Measurements from ENCODE around the gene SPAG7.

The SPAG7 gene

DNA sequence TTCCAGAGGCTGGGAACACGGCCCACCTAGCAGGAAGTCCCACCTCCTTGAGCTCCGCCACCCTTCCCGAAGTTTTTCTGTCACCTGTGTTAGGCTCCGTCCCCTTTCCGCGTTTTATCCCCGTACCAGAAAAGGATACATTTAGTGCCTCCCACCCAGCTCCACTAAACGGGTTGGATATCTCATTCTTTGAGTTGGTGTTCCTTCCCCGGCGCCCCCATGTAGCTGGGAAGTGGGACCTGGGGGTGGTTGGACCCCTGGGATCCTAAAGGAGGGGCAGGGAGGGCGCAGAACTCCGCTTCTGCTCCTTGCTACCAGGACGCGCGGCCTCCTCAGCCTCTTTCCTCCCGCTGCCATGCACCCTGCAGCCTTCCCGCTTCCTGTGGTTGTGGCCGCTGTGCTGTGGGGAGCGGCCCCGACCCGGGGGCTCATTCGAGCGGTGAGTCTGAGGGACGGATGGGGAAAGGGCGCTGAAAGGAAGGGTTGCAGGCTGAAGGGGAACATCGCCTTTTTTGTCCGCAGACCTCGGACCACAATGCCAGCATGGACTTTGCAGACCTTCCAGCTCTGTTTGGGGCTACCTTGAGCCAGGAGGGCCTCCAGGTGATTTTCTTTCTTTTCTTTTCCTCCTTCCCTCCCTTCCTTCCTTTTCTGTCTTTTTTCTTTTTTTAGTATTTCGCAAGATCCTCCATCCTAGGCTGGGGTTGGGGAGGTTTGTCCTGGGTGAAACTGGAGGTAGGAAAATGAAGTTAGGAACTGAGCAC, 26.9 kb downstream of the SPAG7 start:
- H3K4me1 ChIP-seq (ENCODE audit: control insufficient read depth, insufficient read depth, low read length), result peaks cover 13% of the 10 kb centered on the region
- no peaks in the 10 kb centered on the region for H3K9me3 ChIP-seq (ENCODE audit: control insufficient read depth, insufficient read depth, low read depth, low read length)
- peaks cover 42 to 76% of the 10 kb centered on the region in 2 experiments for H3K36me3 ChIP-seq (ENCODE audit: control insufficient read depth in 2 of 2, insufficient read depth in 1 of 2, low read length in 2 of 2)
- CTCF ChIA-PET, result interaction anchor here (0.6 to 3.0 kb wide), 10 partner anchors 9 to 99 kb away, joined by 3 to 20 read pairs (median 3); partner anchors contain the start of gene CHRNE
- POLR2A ChIA-PET, result interaction anchor here (0.5 to 3.4 kb wide), 24 partner anchors 10 to 897 kb away, joined by 3 to 109 read pairs (median 6); partner anchors contain the start of genes CAMTA2, ENO3, INCA1 and KIF1C
- H3K4me3 ChIP-seq (ENCODE audit: low read depth, low read length), result peak overlapping the region; percentile 87
- peak overlapping the region; percentile 93 for H3K27ac ChIP-seq (ENCODE audit: extremely low read depth, low read depth, low read length)
- TF ChIP-seq ZNF600 (tag by site-specific recombination; IDR thresholded peaks at IDR 0.05) (peak; percentile 55; the same call in 1 of the 2 replicates), ZNF473 (tag by site-specific recombination; IDR thresholded peaks at IDR 0.05) (0 out of 2 replicates have a peak, but pooled peaks have one; percentile 3), ZNF660 (tag by site-specific recombination; IDR thresholded peaks at IDR 0.05) (0 out of 2 replicates have a peak, but pooled peaks have one; percentile 1), PRDM1 (tag by site-specific recombination; IDR thresholded peaks at IDR 0.05) (peak; percentile 23; the same call in 1 of the 2 replicates), ZIC2 (tag by site-specific recombination; IDR thresholded peaks at IDR 0.05) (peak; percentile 65), KLF7 (tag by site-specific recombination; IDR thresholded peaks at IDR 0.05; ENCODE audit: borderline replicate concordance) (no peak), IKZF3 (tag by site-specific recombination; IDR thresholded peaks at IDR 0.05) (peak; percentile 95; the same call in 1 of the 2 replicates), YY2 (tag by site-specific recombination; IDR thresholded peaks at IDR 0.05) (no peak), GLIS2 (tag by site-specific recombination; IDR thresholded peaks at IDR 0.05) (peak; percentile 68; the same call in 1 of the 2 replicates), HIC1 (tag by site-specific recombination; IDR thresholded peaks at IDR 0.05) (no peak), SP7 (tag by site-specific recombination; IDR thresholded peaks at IDR 0.05) (0 out of 2 replicates have a peak, but pooled peaks have one; percentile 2), ZNF202 (tag by site-specific recombination; IDR thresholded peaks at IDR 0.05; ENCODE audit: borderline replicate concordance) (no peak), ZEB2 (tag by site-specific recombination; IDR thresholded peaks at IDR 0.05) (no peak), ZNF561 (tag by site-specific recombination; IDR thresholded peaks at IDR 0.05; ENCODE audit: borderline replicate concordance) (0 out of 2 replicates have a peak, but pooled peaks have one; percentile 28), ZFP41 (tag by site-specific recombination; IDR thresholded peaks at IDR 0.05; ENCODE audit: borderline replicate concordance) (no peak), ZNF558 (tag by site-specific recombination; IDR thresholded peaks at IDR 0.05) (0 out of 2 replicates have a peak, but pooled peaks have one; percentile 7), ZNF24 (tag by site-specific recombination; IDR thresholded peaks at IDR 0.05) (no peak), ZNF366 (tag by site-specific recombination; conservative IDR thresholded peaks at IDR 0.05) (peak; percentile 75), ZNF184 (tag by site-specific recombination; IDR thresholded peaks at IDR 0.05) (no peak), ZNF654 (tag by site-specific recombination; IDR thresholded peaks at IDR 0.05; ENCODE audit: low read depth) (no peak), ZNF501 (tag by site-specific recombination; IDR thresholded peaks at IDR 0.05) (peak; percentile 14; the same call in 1 of the 2 replicates), ZNF10 (tag by site-specific recombination; IDR thresholded peaks at IDR 0.05) (0 out of 2 replicates have a peak, but pooled peaks have one; percentile 4), ZNF335 (tag by site-specific recombination; conservative IDR thresholded peaks at IDR 0.05) (peak; percentile 71), OVOL3 (tag by site-specific recombination; IDR thresholded peaks at IDR 0.05) (no peak), ZNF133 (tag by site-specific recombination; IDR thresholded peaks at IDR 0.05) (no peak), ZBTB17 (tag by site-specific recombination; IDR thresholded peaks at IDR 0.05) (no peak)
- TF ChIP-seq, protein P1, sequence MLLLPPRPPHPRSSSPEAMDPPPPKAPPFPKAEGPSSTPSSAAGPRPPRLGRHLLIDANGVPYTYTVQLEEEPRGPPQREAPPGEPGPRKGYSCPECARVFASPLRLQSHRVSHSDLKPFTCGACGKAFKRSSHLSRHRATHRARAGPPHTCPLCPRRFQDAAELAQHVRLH (tag by site-specific recombination; IDR thresholded peaks at IDR 0.05), result no peak
- TF ChIP-seq, protein P2, sequence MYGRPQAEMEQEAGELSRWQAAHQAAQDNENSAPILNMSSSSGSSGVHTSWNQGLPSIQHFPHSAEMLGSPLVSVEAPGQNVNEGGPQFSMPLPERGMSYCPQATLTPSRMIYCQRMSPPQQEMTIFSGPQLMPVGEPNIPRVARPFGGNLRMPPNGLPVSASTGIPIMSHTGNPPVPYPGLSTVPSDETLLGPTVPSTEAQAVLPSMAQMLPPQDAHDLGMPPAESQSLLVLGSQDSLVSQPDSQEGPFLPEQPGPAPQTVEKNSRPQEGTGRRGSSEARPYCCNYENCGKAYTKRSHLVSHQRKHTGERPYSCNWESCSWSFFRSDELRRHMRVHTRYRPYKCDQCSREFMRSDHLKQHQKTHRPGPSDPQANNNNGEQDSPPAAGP (tag by site-specific recombination; IDR thresholded peaks at IDR 0.05), result no peak; the same call in 1 of the 2 replicates
- TF ChIP-seq, protein P3, sequence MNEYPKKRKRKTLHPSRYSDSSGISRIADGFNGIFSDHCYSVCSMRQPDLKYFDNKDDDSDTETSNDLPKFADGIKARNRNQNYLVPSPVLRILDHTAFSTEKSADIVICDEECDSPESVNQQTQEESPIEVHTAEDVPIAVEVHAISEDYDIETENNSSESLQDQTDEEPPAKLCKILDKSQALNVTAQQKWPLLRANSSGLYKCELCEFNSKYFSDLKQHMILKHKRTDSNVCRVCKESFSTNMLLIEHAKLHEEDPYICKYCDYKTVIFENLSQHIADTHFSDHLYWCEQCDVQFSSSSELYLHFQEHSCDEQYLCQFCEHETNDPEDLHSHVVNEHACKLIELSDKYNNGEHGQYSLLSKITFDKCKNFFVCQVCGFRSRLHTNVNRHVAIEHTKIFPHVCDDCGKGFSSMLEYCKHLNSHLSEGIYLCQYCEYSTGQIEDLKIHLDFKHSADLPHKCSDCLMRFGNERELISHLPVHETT (tag by site-specific recombination; IDR thresholded peaks at IDR 0.05), result no peak; the same call in 1 of the 2 replicates
- TF ChIP-seq, protein P4, sequence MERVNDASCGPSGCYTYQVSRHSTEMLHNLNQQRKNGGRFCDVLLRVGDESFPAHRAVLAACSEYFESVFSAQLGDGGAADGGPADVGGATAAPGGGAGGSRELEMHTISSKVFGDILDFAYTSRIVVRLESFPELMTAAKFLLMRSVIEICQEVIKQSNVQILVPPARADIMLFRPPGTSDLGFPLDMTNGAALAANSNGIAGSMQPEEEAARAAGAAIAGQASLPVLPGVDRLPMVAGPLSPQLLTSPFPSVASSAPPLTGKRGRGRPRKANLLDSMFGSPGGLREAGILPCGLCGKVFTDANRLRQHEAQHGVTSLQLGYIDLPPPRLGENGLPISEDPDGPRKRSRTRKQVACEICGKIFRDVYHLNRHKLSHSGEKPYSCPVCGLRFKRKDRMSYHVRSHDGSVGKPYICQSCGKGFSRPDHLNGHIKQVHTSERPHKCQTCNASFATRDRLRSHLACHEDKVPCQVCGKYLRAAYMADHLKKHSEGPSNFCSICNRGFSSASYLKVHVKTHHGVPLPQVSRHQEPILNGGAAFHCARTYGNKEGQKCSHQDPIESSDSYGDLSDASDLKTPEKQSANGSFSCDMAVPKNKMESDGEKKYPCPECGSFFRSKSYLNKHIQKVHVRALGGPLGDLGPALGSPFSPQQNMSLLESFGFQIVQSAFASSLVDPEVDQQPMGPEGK (tag by site-specific recombination; IDR thresholded peaks at IDR 0.05), result peak; percentile 75
